ENCODE data around the gene SLC36A4.

SLC36A4 gene

GRCh38 chr11:93160808-93161207, 37.0 kb downstream of the SLC36A4 start:
- no peak for DNase-seq (ENCODE audit: low read depth)
- TF ChIP-seq CTCF (IDR thresholded peaks at IDR 0.05; ENCODE audit: low read depth, low read length, missing control alignments), result no peak
- in situ Hi-C loops (cut with HindIII; ENCODE audit: low sequenced_read_pairs), result loop anchor here (5.0 kb wide), 1 partner anchor 209 kb away; no protein-coding TSS in a partner anchor
- H3K4me3 ChIP-seq (ENCODE audit: low read depth, low read length), result no peak overlapping the region

GRCh38 chr11:93160156-93160555, 37.6 kb downstream of the SLC36A4 start:
- no peak for DNase-seq (ENCODE audit: low read depth)
- no peak overlapping the region for H3K4me3 ChIP-seq (ENCODE audit: low read depth, low read length)
- no peak for TF ChIP-seq CTCF (IDR thresholded peaks at IDR 0.05; ENCODE audit: low read depth, low read length, missing control alignments)
- in situ Hi-C loops (cut with HindIII; ENCODE audit: low sequenced_read_pairs), result loop anchor here (5.0 kb wide), 1 partner anchor 208 kb away; no protein-coding TSS in a partner anchor

GRCh38 chr11:93159721-93160120, 38.1 kb downstream of the SLC36A4 start:
- no peak for DNase-seq (ENCODE audit: low read depth)
- H3K4me3 ChIP-seq (ENCODE audit: low read depth, low read length), result no peak overlapping the region
- in situ Hi-C loops (cut with HindIII; ENCODE audit: low sequenced_read_pairs), result loop anchor here (5.0 kb wide), 1 partner anchor 207 kb away; no protein-coding TSS in a partner anchor
- no peak for TF ChIP-seq CTCF (IDR thresholded peaks at IDR 0.05; ENCODE audit: low read depth, low read length, missing control alignments)

- in situ Hi-C loops (cut with HindIII; ENCODE audit: low sequenced_read_pairs), result no loop called here
- no peak for DNase-seq (ENCODE audit: low read depth)
- TF ChIP-seq CTCF (IDR thresholded peaks at IDR 0.05; ENCODE audit: low read depth, low read length, missing control alignments), result no peak
- H3K4me3 ChIP-seq (ENCODE audit: low read depth, low read length), result no peak overlapping the region
Observed at GRCh38 chr11:93155738-93156137, 42.1 kb downstream of the SLC36A4 start.

- TF ChIP-seq CTCF (IDR thresholded peaks at IDR 0.05; ENCODE audit: low read depth, low read length, missing control alignments), result no peak
- in situ Hi-C loops (cut with HindIII; ENCODE audit: low sequenced_read_pairs), result no loop called here
- H3K4me3 ChIP-seq (ENCODE audit: low read depth, low read length), result no peak overlapping the region
- DNase-seq (ENCODE audit: low read depth), result no peak
Observed at GRCh38 chr11:93145390-93145915, 52.3 kb downstream of the SLC36A4 start.

GRCh38 chr11:93143800-93144199, 54.0 kb downstream of the SLC36A4 start:
- in situ Hi-C loops (cut with HindIII; ENCODE audit: low sequenced_read_pairs), result no loop called here
- DNase-seq (ENCODE audit: low read depth), result no peak
- TF ChIP-seq CTCF (IDR thresholded peaks at IDR 0.05; ENCODE audit: low read depth, low read length, missing control alignments), result no peak
- H3K4me3 ChIP-seq (ENCODE audit: low read depth, low read length), result no peak overlapping the region

Measured in astrocyte of the cerebellum (primary cell).